ENCODE data around the gene TOR1AIP2. TPM values are rescaled to one million over a fixed set of nuclear protein-coding genes. Genes with fewer than 3 reads are reported as not detected.

Gene TOR1AIP2
- total and polyA plus RNA-seq, 10 of the 15 experiments (the other 5 are each of a cell fraction or from before 2014, with no cell fraction given), result 5.3 to 38.9 (median 15.4) TPM

- no TSS peak for BruUV-seq (replicated peaks)
- POLR2A ChIA-PET, result no interaction called here
Measured at GRCh38 chr1:179812501-179813292, 64.9 kb downstream of the TOR1AIP2 start.

More at GRCh38 chr1:179812501-179813292, 64.9 kb downstream of the TOR1AIP2 start:
- in situ Hi-C loops (cut with MboI), result loop anchor here (25.0 kb wide), 1 partner anchor 725 kb away; the partner anchor contains the start of gene TOR3A
- ChIA-PET SMC1A (ENCODE audit: uncharacterized antibody, unreplicated experiment) (interaction anchor here (3.0 to 10.8 kb wide), 2 partner anchors 103 to 110 kb away, joined by 47 to 295 read pairs; no protein-coding TSS in a partner anchor), RAD21 (ENCODE audit: unreplicated experiment) (interaction anchor here (2.4 to 13.1 kb wide), 2 partner anchors 50 to 107 kb away, joined by 9 to 474 read pairs; no protein-coding TSS in a partner anchor), CTCF (interaction anchor here (1.1 to 19.2 kb wide), 5 partner anchors 10 to 368 kb away, joined by 3 to 938 read pairs (median 4); no protein-coding TSS in a partner anchor)
- Histone ChIP-seq H3K9me3 (replicated peaks; ENCODE audit: control insufficient read depth, insufficient read depth, low read length) (no peaks in the 10 kb centered on the region), H3K36me3 (ENCODE audit: control insufficient read depth in 2 of 2, insufficient read depth in 2 of 2, low read length in 1 of 2) (no peaks in the 10 kb centered on the region), H3K27me3 (replicated peaks in 1 of 2; ENCODE audit: control insufficient read depth in 2 of 2, insufficient read depth in 2 of 2, low read length in 1 of 2) (peaks cover 2 to 12% of the 10 kb centered on the region in 2 experiments), H2AFZ (ENCODE audit: control insufficient read depth, low read depth, low read length) (no peak overlapping the region), H3K4me1 (ENCODE audit: control insufficient read depth, insufficient read depth, low read length) (peaks cover 10% of the 10 kb centered on the region), H3K27ac (ENCODE audit: control insufficient read depth, insufficient read depth) (no peak overlapping the region), H3K4me2 (ENCODE audit: control insufficient read depth, insufficient read depth) (no peak overlapping the region), H3K4me3 (no peak overlapping the region), H3K9ac (ENCODE audit: control insufficient read depth, insufficient read depth, low read length) (no peak overlapping the region), H3K79me2 (ENCODE audit: control insufficient read depth, insufficient read depth, low read length) (no peaks in the 10 kb centered on the region), H4K20me1 (ENCODE audit: control insufficient read depth, insufficient read depth) (no peaks in the 10 kb centered on the region)
- intact Hi-C loops (cut with micrococcal nuclease; ENCODE audit: unreplicated experiment), result no loop called here
- no peak for FAIRE-seq
- TF ChIP-seq EGR1 (IDR thresholded peaks at IDR 0.05; ENCODE audit: borderline replicate concordance in 1 of 2, low read depth in 2 of 2, low read length in 2 of 2), result no peak
- no peak for TF ChIP-seq PAX5 (IDR thresholded peaks at IDR 0.05; ENCODE audit: borderline replicate concordance, low read depth, low read length)
- TF ChIP-seq ZBTB40 (IDR thresholded peaks at IDR 0.05; ENCODE audit: borderline replicate concordance), result no peak
- no peak for TF ChIP-seq ATF3 (IDR thresholded peaks at IDR 0.05; ENCODE audit: borderline replicate concordance, extremely low read depth, low read depth, low read length)
- TF ChIP-seq GABPA (IDR thresholded peaks at IDR 0.05; ENCODE audit: low read depth), result no peak
- no peak for TF ChIP-seq SP1 (IDR thresholded peaks at IDR 0.05; ENCODE audit: low read depth, low read length)
- WGBS (ENCODE audit: insufficient coverage, insufficient replicate concordance, low lambda C conversion rate, missing lambda C conversion rate), result 53% methylated on average over 37 of the region's 37 CpGs
- DNase-seq (ENCODE audit: low read depth, low spot score), result no peak
- no peak for ATAC-seq
